MM.1S (cell line): ENCODE data around the gene CELF4.

Experiments used
- DNase-seq: peaks from one replicate; pipeline ENCODE4 v3.0.0-alpha.2; 2015
- H2AFZ ChIP-seq: fragments of 300-600 bp; sonication (generic); 2 replicates; pipeline ENCODE4 v1.6.0; 2016; ENCODE audit warnings: antibody characterized with exemption, low read length
- H3F3A ChIP-seq: fragments of 300-600 bp; sonication (generic); 2 replicates; pipeline ENCODE4 v1.6.1; 2016; ENCODE audit warnings: mild to moderate bottlenecking, antibody characterized with exemption, low read length, moderate library complexity, mixed read lengths; ENCODE audit not compliant: insufficient read depth
- H3K27ac ChIP-seq: fragments of 300-600 bp; sonication (generic); 2 replicates; pipeline ENCODE4 v1.5.1; 2016; ENCODE audit warnings: mild to moderate bottlenecking, low read length
- H3K27me3 ChIP-seq: fragments of 300-600 bp; sonication (generic); replicated peaks from 2 replicates; pipeline ENCODE4 v1.6.0; 2016; ENCODE audit warnings: low read length; ENCODE audit not compliant: insufficient read depth
- H3K36me3 ChIP-seq: fragments of 300-600 bp; sonication (generic); replicated peaks from 2 replicates; pipeline ENCODE4 v1.6.1; 2016; ENCODE audit warnings: mild to moderate bottlenecking, low read length, mixed read lengths; ENCODE audit not compliant: insufficient read depth
- H3K4me1 ChIP-seq: fragments of 300-600 bp; sonication (generic); 2 replicates; pipeline ENCODE4 v1.6.1; 2016; ENCODE audit warnings: low read length, mixed read lengths
- H3K4me2 ChIP-seq: fragments of 300-600 bp; sonication (generic); 2 replicates; pipeline ENCODE4 v1.6.0; 2016; ENCODE audit warnings: low read depth, low read length
- H3K4me3 ChIP-seq: fragments of 300-600 bp; sonication (generic); 2 replicates; pipeline ENCODE4 v1.5.1; 2016; ENCODE audit warnings: low read length, mixed read lengths
- H3K79me2 ChIP-seq: fragments of 300-600 bp; sonication (generic); 2 replicates; pipeline ENCODE4 v1.6.1; 2016; ENCODE audit warnings: mixed run types, low read length, mixed read lengths
- H3K9ac ChIP-seq: fragments of 300-600 bp; sonication (generic); 2 replicates; pipeline ENCODE4 v1.6.1; 2016; ENCODE audit warnings: low read length, mixed read lengths
- H3K9me2 ChIP-seq: fragments of 300-600 bp; sonication (generic); replicated peaks from 2 replicates; pipeline ENCODE4 v1.6.1; 2016; ENCODE audit warnings: mild to moderate bottlenecking, low read length, mixed read lengths; ENCODE audit not compliant: insufficient read depth
- H3K9me3 ChIP-seq: fragments of 300-600 bp; sonication (generic); replicated peaks from 2 replicates; pipeline ENCODE4 v1.6.1; 2016; ENCODE audit warnings: mild to moderate bottlenecking, low read length, mixed read lengths; ENCODE audit not compliant: insufficient read depth
- H4K20me1 ChIP-seq: fragments of 300-600 bp; sonication (generic); 2 replicates; pipeline ENCODE4 v1.6.1; 2016; ENCODE audit warnings: mild to moderate bottlenecking, low read length, moderate library complexity, mixed read lengths; ENCODE audit not compliant: insufficient read depth
- EZH2 ChIP-seq: fragments of 300-600 bp; sonication (generic); optimal IDR thresholded peaks from 2 replicates; pipeline ENCODE3; 2017; ENCODE audit warnings: low read depth, mild to moderate bottlenecking, antibody characterized with exemption, low read length, mixed read lengths
- EZH2phosphoT487 ChIP-seq: fragments of 300-600 bp; sonication (generic); IDR thresholded peaks from 2 replicates; pipeline ENCODE4 v1.6.1; 2018; ENCODE audit warnings: antibody characterized with exemption, low read length
- TF ChIP-seq, protein P1 (sequence below): fragments of 300-600 bp; sonication (generic); IDR thresholded peaks from 2 replicates; pipeline ENCODE4 v1.5.1; 2016; ENCODE audit warnings: antibody characterized with exemption, low read length, mixed read lengths

The CELF4 gene

GRCh38 chr18:37293359-37293758 is 272.2 kb downstream of the CELF4 start:
- Histone ChIP-seq H2AFZ (no peak overlapping the region), H3K27ac (no peak overlapping the region), H3K27me3 (no peaks in the 10 kb centered on the region)

GRCh38 chr18:37289423-37289822 is 276.2 kb downstream of the CELF4 start:
- H4K20me1 ChIP-seq: no peaks in the 10 kb centered on the region
- no peaks in the 10 kb centered on the region for H3K79me2 ChIP-seq
- no peak overlapping the region for H2AFZ ChIP-seq
- no peaks in the 10 kb centered on the region for H3K36me3 ChIP-seq
- no peak overlapping the region for H3K9ac ChIP-seq
- H3K4me2 ChIP-seq: no peak overlapping the region
- no peak for TF ChIP-seq EZH2phosphoT487
- TF ChIP-seq, protein P1, sequence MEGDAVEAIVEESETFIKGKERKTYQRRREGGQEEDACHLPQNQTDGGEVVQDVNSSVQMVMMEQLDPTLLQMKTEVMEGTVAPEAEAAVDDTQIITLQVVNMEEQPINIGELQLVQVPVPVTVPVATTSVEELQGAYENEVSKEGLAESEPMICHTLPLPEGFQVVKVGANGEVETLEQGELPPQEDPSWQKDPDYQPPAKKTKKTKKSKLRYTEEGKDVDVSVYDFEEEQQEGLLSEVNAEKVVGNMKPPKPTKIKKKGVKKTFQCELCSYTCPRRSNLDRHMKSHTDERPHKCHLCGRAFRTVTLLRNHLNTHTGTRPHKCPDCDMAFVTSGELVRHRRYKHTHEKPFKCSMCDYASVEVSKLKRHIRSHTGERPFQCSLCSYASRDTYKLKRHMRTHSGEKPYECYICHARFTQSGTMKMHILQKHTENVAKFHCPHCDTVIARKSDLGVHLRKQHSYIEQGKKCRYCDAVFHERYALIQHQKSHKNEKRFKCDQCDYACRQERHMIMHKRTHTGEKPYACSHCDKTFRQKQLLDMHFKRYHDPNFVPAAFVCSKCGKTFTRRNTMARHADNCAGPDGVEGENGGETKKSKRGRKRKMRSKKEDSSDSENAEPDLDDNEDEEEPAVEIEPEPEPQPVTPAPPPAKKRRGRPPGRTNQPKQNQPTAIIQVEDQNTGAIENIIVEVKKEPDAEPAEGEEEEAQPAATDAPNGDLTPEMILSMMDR: no peak
- no peaks in the 10 kb centered on the region for H3K9me3 ChIP-seq
- H3K4me1 ChIP-seq: no peaks in the 10 kb centered on the region
- H3K9me2 ChIP-seq: no peaks in the 10 kb centered on the region
- H3F3A ChIP-seq: no peaks in the 10 kb centered on the region
- no peaks in the 10 kb centered on the region for H3K27me3 ChIP-seq
- H3K4me3 ChIP-seq: no peak overlapping the region
- H3K27ac ChIP-seq: no peak overlapping the region
- no peak for DNase-seq

More at GRCh38 chr18:37293359-37293758, 272.2 kb downstream of the CELF4 start:
- no peaks in the 10 kb centered on the region for H3K9me2 ChIP-seq
- no peak overlapping the region for H3K4me3 ChIP-seq
- no peak overlapping the region for H3K4me2 ChIP-seq
- no peak overlapping the region for H3K9ac ChIP-seq
- no peaks in the 10 kb centered on the region for H3F3A ChIP-seq
- H3K79me2 ChIP-seq: no peaks in the 10 kb centered on the region
- TF ChIP-seq, protein P1: no peak
- TF ChIP-seq EZH2phosphoT487 (no peak), EZH2 (no peak)
- H3K9me3 ChIP-seq: no peaks in the 10 kb centered on the region
- no peaks in the 10 kb centered on the region for H4K20me1 ChIP-seq
- no peak for DNase-seq
- H3K4me1 ChIP-seq: no peaks in the 10 kb centered on the region
- H3K36me3 ChIP-seq: no peaks in the 10 kb centered on the region

GRCh38 chr18:37287601-37288000 is 278.0 kb downstream of the CELF4 start:
- Histone ChIP-seq H3K9me3 (no peaks in the 10 kb centered on the region), H3K4me3 (no peak overlapping the region), H4K20me1 (no peaks in the 10 kb centered on the region), H3K4me1 (no peaks in the 10 kb centered on the region), H3K79me2 (no peaks in the 10 kb centered on the region), H3K27ac (no peak overlapping the region), H3K9me2 (no peaks in the 10 kb centered on the region), H3K4me2 (no peak overlapping the region), H3K9ac (no peak overlapping the region), H2AFZ (no peak overlapping the region), H3K27me3 (no peaks in the 10 kb centered on the region), H3K36me3 (no peaks in the 10 kb centered on the region), H3F3A (no peaks in the 10 kb centered on the region)
- no peak for DNase-seq
- TF ChIP-seq EZH2phosphoT487: no peak
- TF ChIP-seq, protein P1: no peak
- no peak for TF ChIP-seq EZH2
